MV-4-11 (cell line): ENCODE measurements around the gene ADAM15.

Experiments
- DNase-seq: peaks from one replicate; lab custom pipeline; 2025; lab: John Stamatoyannopoulos, UW

ADAM15 gene

GRCh38 chr1:155050560-155051341 is at the start of gene ADAM15:
TSS of gene ADAM15 (plus strand) at chr1:155051316. CDS start at chr1:155051387, 71 bp downstream.
- DNase-seq: peak; percentile 71

GRCh38 chr1:155001425-155001674 is 49.8 kb upstream of the ADAM15 start:
- no peak for DNase-seq

- DNase-seq: peak; percentile 95
These were observed 49.2 kb upstream of the ADAM15 start for GRCh38 chr1:155001675-155002463.

DNA sequence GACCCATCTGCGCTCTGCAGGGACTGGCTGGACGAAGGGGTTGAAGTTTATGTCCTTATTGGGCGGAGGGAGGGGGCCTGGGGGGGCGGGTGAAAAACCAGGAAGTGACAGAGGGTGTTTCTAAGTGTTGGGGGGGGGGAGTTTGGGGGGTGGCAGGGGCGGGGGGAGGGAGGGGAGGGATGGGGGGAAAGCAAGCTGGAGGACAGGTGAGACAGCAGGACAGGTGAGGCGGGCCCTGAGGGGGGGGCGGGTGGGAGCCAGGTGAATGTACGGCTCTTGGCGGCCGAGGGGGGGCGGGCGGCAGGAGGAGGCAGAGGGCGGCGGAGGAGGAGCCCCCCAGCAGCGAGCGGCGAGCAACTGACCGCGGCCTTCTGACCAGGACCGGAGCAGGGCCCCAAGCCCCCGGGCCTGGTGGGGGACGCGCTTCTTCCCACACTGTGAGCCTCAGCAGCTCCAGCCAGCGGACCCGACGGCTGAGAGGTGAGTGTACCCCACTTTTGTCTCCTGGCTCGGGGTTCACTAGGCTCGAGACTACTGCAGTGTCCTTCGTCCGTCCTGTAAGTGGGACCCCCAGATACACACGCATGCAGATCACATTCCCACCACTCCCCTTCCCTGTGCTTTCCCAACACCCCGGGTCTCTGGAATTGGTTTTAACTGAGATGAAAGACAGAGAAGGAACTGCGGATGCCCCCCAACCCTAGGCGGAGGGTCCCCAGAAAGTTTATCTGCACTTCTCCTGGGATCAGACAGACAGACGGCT is 48.5 kb upstream of the ADAM15 start, which contains the start of gene ZBTB7B:
TSS of gene ZBTB7B (plus strand) at position 339 of the 763 bp plus-strand sequence. CDS start 11,859 bp downstream, outside the sequence.
- no peak for DNase-seq

- DNase-seq: no peak
These were observed 47.8 kb upstream of the ADAM15 start for GRCh38 chr1:155003227-155003765.

DNA sequence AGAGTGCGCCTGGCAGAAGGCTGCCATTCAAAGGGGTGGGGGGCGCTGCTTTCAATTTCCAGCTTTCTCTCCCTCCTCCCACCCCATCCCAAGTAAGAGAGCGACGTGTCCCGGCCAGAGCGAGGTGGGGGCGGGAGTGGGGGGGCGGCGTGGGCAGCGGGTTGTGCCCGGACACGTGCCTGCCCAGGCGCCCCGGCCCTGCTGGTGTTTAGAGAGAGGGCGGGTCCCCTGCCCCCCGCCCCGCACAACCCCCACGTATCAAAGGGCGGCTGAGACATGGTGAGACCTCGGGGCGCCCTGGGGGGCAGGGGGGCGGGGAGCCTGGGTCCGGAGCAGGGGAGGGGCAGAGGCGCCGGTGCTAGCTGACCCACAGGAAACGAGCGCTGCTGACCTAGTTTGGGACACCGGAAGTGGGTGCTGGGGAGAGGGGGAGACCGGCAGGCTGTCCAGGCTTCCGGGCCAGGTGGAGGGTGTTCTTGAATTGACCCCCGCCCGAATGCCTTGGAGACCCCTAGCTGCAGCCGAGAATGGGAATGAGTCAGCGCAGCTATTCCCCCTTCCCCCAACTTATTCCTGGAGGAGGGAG is 47.3 kb upstream of the ADAM15 start:
- peak; percentile 22 for DNase-seq

GRCh38 chr1:155004352-155005075 is 46.6 kb upstream of the ADAM15 start:
- no peak for DNase-seq

GRCh38 chr1:155005076-155006011 is 45.8 kb upstream of the ADAM15 start:
- DNase-seq: no peak

DNA sequence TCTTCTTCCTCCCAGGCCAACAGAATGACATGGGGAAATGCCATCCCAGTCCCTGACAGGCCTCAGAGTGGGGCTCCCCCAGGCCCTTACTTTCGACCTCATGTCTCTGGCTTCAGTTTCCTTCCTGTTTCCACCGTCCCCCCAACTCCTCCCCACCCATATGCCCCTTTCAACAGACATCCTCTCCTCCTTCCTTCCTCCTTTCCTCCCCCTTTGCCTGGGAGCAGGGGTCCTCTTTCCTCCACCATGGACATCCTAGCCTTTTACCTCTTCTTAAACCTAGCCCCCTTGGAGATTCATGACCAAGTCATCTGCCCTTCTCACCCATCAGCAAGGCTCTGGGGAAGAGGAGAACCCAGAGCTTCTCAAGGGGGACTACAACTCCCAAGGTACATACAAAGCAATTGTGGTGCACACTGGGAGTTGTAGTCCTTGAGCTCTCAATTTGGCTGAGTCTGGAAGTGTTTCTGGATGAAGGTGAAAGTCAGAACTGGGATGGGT is 44.5 kb upstream of the ADAM15 start:
- peak; percentile 82 for DNase-seq

- DNase-seq: no peak
These were observed 43.8 kb upstream of the ADAM15 start for GRCh38 chr1:155007251-155007828.

DNA sequence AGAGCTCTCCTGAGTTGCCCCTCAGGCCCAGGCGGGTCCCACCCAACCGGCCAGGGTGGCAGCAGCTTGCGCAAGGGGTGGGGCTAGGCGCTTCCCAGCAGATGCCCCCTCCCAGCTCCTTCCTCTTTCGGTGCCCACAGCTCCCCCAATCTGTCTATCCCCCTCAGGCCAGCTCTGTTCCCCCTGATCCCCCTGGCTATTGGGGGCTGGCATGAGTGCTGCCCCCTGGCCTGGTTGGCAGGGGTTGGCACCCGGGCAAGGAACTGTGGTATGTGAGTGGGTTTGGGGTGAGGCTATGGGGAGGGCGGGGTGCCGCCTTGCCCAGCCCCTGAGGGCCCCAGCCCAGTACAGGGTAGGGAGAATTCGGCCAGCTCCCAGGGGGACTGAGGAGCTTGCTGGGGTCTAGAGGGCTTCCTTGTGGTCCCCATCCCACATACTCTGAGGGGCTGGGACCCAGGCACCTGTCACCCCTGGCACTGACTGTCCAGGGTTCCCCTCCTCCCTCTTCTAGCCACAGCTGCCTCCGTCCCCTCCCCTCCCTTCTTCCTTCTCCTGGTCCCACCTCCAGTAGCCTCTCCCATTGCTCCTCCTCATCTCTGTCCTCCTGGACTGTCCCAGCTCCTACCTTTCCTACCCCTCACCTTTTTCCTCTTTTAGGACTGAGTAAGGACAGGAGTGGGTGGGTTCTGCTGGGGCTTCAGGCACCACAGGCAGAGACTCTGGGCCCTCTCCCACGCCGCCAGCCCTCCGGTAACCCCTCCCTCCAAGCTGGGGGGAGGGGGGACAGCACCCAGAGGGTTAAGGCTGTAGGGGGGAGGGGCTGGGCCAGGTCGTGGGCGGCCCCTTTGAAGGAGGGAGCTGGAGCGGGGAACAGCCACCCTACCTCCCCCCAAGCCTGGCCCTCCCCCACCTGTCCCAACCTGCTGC is 42.8 kb upstream of the ADAM15 start:
- DNase-seq: peak; percentile 69

- DNase-seq: no peak
These were observed 41.9 kb upstream of the ADAM15 start for GRCh38 chr1:155009221-155009711.

- no peak for DNase-seq
These were observed 41.4 kb upstream of the ADAM15 start for GRCh38 chr1:155009742-155010141.

DNA sequence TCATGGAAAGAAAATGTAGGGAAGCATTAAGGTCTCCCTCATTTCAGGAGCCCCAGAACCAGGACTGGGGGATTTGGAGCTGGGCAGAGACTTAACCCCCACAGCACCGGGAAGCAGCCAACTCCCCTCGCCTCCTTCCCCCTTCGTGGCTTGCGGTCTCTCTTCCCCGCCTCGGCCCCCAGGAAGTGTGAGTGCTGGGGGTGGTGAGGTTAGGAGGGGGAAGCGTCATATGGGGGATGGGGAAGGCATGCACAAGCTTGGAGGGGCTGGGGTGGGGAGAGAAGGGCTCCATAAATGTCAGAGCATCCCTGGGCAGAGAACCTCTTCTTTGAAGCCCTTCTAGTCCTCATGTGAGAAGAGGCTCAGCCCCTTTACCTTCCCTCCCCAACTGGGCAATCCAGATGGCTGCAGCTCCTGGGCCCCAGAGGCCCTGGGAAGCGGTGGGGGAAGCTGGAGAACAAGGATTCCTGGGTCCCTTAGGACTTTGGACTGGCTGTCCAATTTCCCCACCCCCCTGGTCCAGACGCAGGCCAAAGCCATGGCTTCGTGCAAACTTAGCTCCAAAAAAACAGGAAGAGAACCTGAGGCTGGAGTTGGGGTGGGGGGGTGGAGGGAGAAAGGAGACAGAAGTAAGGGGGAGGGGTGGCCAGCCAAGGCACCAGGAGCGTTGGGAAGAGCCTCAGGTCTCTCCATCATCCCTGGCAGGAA is 40.8 kb upstream of the ADAM15 start:
- DNase-seq: peak; percentile 65

DNA sequence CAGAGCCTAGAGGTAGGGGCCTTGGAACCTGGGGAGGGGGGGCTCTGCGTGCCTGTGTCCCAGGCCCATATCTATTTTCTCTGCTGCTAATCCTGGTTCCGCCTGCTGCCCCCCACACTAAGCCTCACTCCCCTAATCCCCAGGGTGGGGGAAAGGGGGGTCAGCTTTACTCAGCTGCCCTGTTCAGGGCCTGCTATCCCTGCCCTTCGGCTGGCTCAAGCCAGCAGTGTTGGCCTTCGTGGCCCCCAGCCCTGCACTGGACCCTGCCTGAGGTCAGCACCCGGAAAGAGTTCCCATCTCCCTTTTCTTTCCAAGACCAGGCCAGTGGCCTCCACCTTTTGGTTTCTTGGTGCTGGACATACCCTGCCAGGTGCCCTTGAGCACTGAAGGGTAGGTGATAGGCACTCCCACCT is 40.1 kb upstream of the ADAM15 start:
- DNase-seq: no peak

DNA sequence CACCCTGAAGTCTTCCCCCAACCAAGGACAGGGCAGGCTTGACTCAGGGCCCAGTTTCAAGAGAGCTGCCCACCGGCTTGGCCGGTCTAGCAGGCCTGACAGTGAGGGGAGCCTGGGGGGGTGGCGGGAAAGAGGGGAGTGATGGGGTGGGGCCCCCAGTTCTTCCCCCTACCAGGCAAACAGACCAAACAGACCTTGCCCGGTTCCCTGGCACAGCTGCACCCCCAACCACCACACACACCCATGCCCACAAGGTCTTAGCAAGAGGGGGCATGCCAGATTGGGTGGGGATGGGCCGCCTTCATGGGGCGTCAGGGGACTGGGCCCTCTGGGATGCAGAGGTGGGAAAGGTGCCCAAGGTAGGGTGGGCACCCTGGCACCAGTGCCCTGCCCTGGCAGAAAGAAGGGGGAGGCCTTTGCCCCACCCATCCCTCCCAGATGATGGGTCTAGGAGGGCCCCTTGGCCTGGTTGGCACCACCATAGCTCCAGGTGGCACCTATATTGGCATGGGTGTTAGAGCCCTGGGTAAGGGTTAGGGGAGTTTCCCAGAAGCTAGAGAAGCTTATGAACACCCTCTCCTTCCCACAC is 39.6 kb upstream of the ADAM15 start:
- no peak for DNase-seq

DNA sequence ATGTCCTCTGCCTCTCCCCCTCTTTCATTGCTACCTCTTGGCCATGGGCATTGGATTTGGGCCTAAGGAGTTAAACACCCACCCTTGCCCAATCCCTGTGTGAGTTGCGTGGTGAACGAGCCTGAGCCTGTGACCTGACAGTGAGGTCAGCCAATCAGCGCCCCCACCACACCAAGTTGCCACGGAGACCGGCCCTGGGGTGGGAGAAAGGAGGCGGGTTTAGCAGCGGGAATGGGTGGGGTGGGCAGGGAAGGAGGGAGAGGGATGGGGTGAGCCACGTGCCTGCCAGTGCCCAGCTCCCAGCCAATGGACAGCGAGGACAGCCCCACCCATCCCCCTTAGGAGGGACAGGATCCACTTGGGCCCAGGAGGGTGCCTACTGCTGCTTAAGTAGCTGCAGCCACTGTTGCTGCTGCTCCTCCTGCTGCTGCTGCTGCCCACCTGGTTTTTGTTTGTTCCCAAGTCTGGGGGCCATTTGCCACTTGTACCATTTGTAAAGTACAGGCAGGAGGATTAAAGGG is 39.0 kb upstream of the ADAM15 start:
- peak; percentile 72 for DNase-seq
